ENCODE results near the gene DCAF11. TPM values are rescaled to one million over a fixed set of nuclear protein-coding genes. Genes with fewer than 3 reads are reported as not detected.

The DCAF11 gene
- total and polyA plus RNA-seq, 2 of the 13 experiments (the other 11 are each of a cell fraction or from before 2014, with no cell fraction given), result 150 to 257 TPM

DNA sequence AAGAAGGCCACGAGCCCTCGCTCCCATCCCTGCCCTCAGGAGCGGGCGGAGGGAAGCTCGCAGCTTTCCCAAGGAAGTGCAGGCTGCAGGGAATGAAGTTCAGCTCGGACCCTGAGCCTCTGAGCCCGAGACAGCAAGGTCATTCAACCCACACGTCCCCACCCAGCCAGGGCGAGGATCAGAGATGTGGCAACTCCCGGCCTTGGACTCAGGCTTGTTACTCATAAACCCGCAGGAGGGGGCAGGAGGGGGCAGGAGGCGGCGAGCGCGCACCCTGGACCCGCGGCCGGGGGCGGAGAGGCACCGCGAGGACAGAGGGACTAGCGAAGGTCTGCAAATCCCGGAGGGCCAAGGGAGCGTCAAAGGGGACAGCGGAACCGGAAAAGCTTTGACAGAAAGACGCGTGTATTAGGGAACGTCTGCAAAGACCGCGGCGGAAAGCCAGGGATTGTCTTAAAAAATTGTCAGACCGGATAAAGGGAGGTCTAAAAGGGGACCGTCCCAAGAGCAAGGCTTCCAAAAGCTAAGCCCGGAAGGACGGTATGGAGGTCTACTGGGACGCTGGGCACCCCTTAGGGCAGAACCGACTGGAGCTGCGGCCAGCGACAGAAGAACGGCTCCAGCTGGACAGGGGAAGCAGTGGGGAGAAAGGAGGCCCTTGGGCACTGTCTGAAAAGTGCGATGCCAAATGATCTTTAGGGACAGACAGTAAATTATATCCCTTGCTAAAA is 611 bp upstream of the DCAF11 start (continued):
- TF ChIP-seq, protein P1, sequence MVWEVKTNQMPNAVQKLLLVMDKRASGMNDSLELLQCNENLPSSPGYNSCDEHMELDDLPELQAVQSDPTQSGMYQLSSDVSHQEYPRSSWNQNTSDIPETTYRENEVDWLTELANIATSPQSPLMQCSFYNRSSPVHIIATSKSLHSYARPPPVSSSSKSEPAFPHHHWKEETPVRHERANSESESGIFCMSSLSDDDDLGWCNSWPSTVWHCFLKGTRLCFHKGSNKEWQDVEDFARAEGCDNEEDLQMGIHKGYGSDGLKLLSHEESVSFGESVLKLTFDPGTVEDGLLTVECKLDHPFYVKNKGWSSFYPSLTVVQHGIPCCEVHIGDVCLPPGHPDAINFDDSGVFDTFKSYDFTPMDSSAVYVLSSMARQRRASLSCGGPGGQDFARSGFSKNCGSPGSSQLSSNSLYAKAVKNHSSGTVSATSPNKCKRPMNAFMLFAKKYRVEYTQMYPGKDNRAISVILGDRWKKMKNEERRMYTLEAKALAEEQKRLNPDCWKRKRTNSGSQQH (CRISPR knock-in tag; IDR thresholded peaks at IDR 0.05; ENCODE audit: low read depth), result peak; percentile 45
- peak; percentile 99 for TF ChIP-seq MIER3 (CRISPR knock-in tag; IDR thresholded peaks at IDR 0.05; ENCODE audit: borderline replicate concordance)
- peak; percentile 48 for TF ChIP-seq ZNF7 (CRISPR knock-in tag; IDR thresholded peaks at IDR 0.05)
- no peak for TF ChIP-seq NFRKB (IDR thresholded peaks at IDR 0.05)
- TF ChIP-seq ZNF12 (CRISPR knock-in tag; IDR thresholded peaks at IDR 0.05), result 0 out of 2 replicates have a peak, but pooled peaks have one; percentile 46
- peak; percentile 99 for TF ChIP-seq SNAPC2 (CRISPR knock-in tag; IDR thresholded peaks at IDR 0.05)
- TF ChIP-seq STAT5B (CRISPR knock-in tag; IDR thresholded peaks at IDR 0.05), result peak; percentile 60; the same call in 1 of the 2 replicates
- 0 out of 2 replicates have a peak, but pooled peaks have one; percentile 25 for TF ChIP-seq LCORL (IDR thresholded peaks at IDR 0.05)
- TF ChIP-seq LCORL (CRISPR knock-in tag; IDR thresholded peaks at IDR 0.05), result peak; percentile 99
- peak; percentile 92 for TF ChIP-seq TEAD3 (CRISPR knock-in tag; optimal IDR thresholded peaks at IDR 0.05; ENCODE audit: borderline replicate concordance)
- TF ChIP-seq ADNP (CRISPR knock-in tag; IDR thresholded peaks at IDR 0.05), result peak; percentile 97
- TF ChIP-seq ESRRA (CRISPR knock-in tag; IDR thresholded peaks at IDR 0.05; ENCODE audit: low read depth), result peak; percentile 100
- no peak for TF ChIP-seq CAMTA2 (CRISPR knock-in tag; IDR thresholded peaks at IDR 0.05; ENCODE audit: borderline replicate concordance)
- no peak for TF ChIP-seq NR2F2 (IDR thresholded peaks at IDR 0.05; ENCODE audit: borderline replicate concordance, low read depth)
- TF ChIP-seq, protein P2, sequence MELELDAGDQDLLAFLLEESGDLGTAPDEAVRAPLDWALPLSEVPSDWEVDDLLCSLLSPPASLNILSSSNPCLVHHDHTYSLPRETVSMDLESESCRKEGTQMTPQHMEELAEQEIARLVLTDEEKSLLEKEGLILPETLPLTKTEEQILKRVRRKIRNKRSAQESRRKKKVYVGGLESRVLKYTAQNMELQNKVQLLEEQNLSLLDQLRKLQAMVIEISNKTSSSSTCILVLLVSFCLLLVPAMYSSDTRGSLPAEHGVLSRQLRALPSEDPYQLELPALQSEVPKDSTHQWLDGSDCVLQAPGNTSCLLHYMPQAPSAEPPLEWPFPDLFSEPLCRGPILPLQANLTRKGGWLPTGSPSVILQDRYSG (CRISPR knock-in tag; IDR thresholded peaks at IDR 0.05), result no peak
- TF ChIP-seq JUND (CRISPR knock-in tag; IDR thresholded peaks at IDR 0.05), result peak; percentile 87
- peak; percentile 82; the same call in 1 of the 2 replicates for TF ChIP-seq ZBTB1 (CRISPR knock-in tag; IDR thresholded peaks at IDR 0.05; ENCODE audit: borderline replicate concordance)
- TF ChIP-seq HMGA1 (CRISPR knock-in tag; conservative IDR thresholded peaks at IDR 0.05), result 0 out of 2 replicates have a peak, but pooled peaks have one; percentile 96
- TF ChIP-seq ZFP90 (CRISPR knock-in tag; IDR thresholded peaks at IDR 0.05; ENCODE audit: borderline replicate concordance), result peak; percentile 98
- TF ChIP-seq ZNF17 (CRISPR knock-in tag; IDR thresholded peaks at IDR 0.05), result 0 out of 2 replicates have a peak, but pooled peaks have one; percentile 41
- TF ChIP-seq ZNF20 (CRISPR knock-in tag; IDR thresholded peaks at IDR 0.05), result peak; percentile 83; the same call in 1 of the 2 replicates
- no peak for TF ChIP-seq ZNF674 (CRISPR knock-in tag; IDR thresholded peaks at IDR 0.05; ENCODE audit: low read depth)
- peak; percentile 100 for TF ChIP-seq HDAC2 (CRISPR knock-in tag; IDR thresholded peaks at IDR 0.05)
- TF ChIP-seq SRF (IDR thresholded peaks at IDR 0.05; ENCODE audit: low read depth, low read length), result peak; percentile 15
- TF ChIP-seq RCOR2 (CRISPR knock-in tag; IDR thresholded peaks at IDR 0.05), result peak; percentile 99
- TF ChIP-seq IKZF1 (IDR thresholded peaks at IDR 0.05), result no peak
- TF ChIP-seq, protein P3, sequence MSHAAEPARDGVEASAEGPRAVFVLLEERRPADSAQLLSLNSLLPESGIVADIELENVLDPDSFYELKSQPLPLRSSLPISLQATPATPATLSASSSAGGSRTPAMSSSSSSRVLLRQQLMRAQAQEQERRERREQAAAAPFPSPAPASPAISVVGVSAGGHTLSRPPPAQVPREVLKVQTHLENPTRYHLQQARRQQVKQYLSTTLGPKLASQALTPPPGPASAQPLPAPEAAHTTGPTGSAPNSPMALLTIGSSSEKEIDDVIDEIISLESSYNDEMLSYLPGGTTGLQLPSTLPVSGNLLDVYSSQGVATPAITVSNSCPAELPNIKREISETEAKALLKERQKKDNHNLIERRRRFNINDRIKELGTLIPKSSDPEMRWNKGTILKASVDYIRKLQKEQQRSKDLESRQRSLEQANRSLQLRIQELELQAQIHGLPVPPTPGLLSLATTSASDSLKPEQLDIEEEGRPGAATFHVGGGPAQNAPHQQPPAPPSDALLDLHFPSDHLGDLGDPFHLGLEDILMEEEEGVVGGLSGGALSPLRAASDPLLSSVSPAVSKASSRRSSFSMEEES (CRISPR knock-in tag; IDR thresholded peaks at IDR 0.05), result peak; percentile 91
- TF ChIP-seq ZNF296 (CRISPR knock-in tag; conservative IDR thresholded peaks at IDR 0.05), result no peak
